GM18858 (cell line): ENCODE data around the gene RIPOR3.
"Not testable (repeated sequence)": the region's sequence is repeated elsewhere in the genome, so short reads cannot be mapped to it uniquely, and the experiment has no call there.

ENCODE experiments used
- ATAC-seq: cut with Tn5 transposase; IDR thresholded peaks from one replicate; pipeline ENCODE4 v1.9.1; 2021; ENCODE audit not compliant: unreplicated experiment

The RIPOR3 gene

GRCh38 chr20:50682065-50682464 lies 9.3 kb downstream of the RIPOR3 start:
- ATAC-seq = no peak

GRCh38 chr20:50681359-50682064 lies 9.8 kb downstream of the RIPOR3 start:
- ATAC-seq = no peak

- no peak for ATAC-seq
Measured at GRCh38 chr20:50680105-50680960, 11.0 kb downstream of the RIPOR3 start.

- ATAC-seq = no peak
Measured at GRCh38 chr20:50679753-50680104, 11.6 kb downstream of the RIPOR3 start.

- ATAC-seq = no peak
Measured at GRCh38 chr20:50678169-50678898, 13.0 kb downstream of the RIPOR3 start.

GRCh38 chr20:50676858-50677257 lies 14.5 kb downstream of the RIPOR3 start:
- no peak for ATAC-seq

- not testable (repeated sequence) for ATAC-seq
Measured at GRCh38 chr20:50676377-50676731, 15.0 kb downstream of the RIPOR3 start.

GRCh38 chr20:50675671-50676376 lies 15.5 kb downstream of the RIPOR3 start:
- ATAC-seq = no peak

- no peak for ATAC-seq
Measured at GRCh38 chr20:50674138-50674825, 17.1 kb downstream of the RIPOR3 start.

GRCh38 chr20:50673466-50674137 lies 17.7 kb downstream of the RIPOR3 start:
- ATAC-seq = no peak

GRCh38 chr20:50673146-50673465 lies 18.2 kb downstream of the RIPOR3 start:
- no peak for ATAC-seq

GRCh38 chr20:50672400-50673145 lies 18.8 kb downstream of the RIPOR3 start:
- no peak for ATAC-seq

- ATAC-seq = no peak
Measured at GRCh38 chr20:50671626-50672025, 19.7 kb downstream of the RIPOR3 start.

GRCh38 chr20:50671010-50671409 lies 20.3 kb downstream of the RIPOR3 start:
- not testable (repeated sequence) for ATAC-seq

GRCh38 chr20:50670126-50670862 lies 21.0 kb downstream of the RIPOR3 start:
- ATAC-seq = no peak

- no peak for ATAC-seq
Measured at GRCh38 chr20:50668798-50669197, 22.5 kb downstream of the RIPOR3 start.

- no peak for ATAC-seq
Measured at GRCh38 chr20:50668326-50668725, 23.0 kb downstream of the RIPOR3 start.

- ATAC-seq = no peak
Measured at GRCh38 chr20:50666709-50667298, 24.5 kb downstream of the RIPOR3 start.
